NCI-H345 treated with DMSO at 0.1 percent for 48 hours (cell line): ENCODE results near the gene ESPL1.

Experiments used
- DNase-seq: peaks from one replicate; lab custom pipeline; 2025; ENCODE audit not compliant: unreplicated experiment; lab: John Stamatoyannopoulos, UW

The ESPL1 gene

DNA sequence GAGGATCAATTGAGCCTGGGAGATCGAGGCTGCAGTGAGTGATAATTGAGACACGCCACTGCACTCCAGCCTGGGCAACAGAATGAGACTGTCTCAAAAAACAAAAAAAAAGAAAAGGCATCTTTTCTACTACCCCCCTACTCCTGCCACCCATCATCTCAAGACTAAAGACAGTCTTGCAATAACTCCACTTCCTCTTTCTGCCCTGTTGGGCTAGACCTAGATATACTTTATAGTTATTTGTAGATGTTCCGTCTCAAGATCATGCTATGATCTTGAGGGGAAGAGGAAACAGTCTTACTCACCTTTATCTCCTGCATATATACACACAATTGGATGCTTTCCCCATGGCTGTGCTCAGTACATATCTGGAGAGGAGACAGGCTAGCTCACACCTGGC, 12.1 kb upstream of the ESPL1 start:
- no peak for DNase-seq

DNA sequence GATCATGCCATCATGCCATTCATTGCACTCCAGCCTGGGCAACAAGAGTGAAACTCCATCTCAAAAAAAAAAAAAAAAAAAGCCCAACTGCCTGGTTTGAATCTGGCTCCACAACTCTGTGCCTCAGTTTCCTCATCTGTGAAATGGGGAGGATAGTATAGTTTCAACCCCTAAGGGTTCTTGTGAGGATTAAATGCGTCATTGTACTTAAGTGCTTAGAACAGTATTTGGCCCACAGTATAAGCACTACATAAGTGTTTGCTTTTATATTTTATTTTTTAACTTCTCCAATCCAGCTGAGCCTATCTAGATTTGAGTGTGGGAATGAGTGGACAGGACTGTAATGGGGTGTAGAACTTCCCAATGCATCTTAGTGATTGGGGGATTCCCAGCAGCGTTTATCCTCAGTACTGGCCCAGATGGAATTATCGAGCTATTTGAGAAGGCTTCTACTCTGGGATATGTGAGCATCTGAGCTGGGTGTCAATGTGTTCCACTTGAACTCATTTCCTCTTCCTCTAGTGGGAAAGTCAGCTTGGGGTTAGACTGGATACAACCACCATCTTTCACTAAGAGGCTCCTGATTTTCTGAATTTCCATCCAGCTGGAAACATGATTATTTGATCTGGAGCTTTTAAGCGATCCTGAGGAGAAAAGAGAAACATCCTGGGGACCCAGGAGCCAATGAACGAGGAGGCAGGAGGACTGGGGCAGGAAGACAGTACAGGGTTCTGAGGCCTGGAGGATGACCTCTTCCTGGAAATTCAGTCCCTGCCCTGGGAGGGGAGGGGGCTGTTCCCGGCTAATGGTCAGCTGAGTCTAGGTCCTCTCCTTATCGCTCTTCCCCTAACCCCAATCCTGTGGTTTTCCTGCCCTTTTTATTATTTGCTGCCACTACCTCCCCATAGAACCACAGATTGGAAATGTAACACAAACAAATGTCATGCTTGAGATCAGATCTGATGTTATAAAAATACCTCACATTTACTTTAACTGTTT, 9.3 kb upstream of the ESPL1 start:
- no peak for DNase-seq

DNA sequence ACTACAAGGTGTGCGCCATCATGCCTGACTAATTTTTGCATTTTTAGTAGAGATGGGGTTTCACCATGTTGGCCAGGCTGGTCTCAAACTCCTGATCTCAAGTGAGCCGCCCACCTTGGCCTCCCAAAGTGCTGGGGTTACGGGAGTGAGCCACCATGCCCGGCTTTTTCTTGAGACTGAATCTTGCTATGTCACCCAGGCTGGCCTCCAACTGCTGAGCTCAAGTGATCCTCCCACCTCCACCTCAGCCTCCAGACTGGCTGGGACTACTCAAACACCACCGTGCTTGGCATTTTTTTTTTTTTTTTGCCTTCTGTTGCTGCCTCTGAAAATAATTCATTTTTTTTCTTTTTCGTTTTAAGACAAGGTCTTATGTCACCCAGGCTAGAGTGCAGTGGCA, 8.2 kb upstream of the ESPL1 start:
- DNase-seq = no peak

DNA sequence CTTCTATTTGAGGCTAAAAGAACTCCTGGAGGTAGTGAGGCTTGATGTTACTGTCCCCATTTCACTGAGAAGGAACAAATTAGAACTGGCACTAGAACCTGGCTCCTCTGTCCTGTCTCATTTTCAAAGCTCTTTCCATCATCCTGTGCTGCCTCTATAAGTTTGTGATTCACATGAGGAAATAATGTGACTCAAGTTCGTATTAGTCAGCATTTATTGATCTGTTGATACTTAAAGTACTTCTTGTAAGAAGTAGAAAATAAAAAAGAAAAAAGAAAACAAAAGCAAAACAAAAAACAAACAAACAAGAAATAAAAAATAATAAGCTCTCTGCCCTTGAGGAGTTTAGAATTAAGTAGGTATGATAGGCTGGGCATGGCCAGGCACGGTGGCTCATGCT, 2.3 kb upstream of the ESPL1 start:
- no peak for DNase-seq

DNA sequence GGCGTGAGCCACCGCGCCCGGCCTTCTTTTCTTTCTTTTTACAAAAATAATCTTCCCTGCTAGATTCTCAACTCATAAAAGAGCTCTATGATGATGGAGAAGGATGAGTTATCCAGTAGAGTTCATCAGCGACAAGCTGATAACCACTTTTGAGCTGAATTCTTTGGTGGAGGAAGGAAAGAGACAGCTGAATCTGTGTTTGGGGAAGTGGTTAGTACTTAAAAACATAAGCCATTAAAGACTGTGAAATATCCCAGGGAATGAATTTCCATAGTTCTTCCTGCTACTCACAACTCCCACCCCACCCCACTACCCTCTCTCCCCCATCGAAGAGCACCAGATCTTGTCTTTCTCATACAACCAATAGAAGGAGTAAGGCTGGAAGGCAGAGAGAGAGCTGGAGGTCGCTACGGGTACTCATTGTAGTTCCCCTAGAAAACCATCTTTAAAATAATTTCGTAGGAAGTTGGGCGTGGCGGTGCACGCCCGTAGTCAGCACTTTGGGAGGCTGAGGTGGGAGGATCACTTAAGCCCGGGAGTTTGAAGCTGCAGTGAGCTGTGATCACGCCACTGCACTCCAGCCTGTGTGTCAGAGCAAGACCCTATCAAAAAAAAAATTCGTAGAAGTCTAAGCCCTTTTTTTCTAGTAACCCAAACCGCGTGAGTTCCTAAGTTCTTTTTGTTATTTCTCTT, 647 bp upstream of the ESPL1 start:
- DNase-seq = no peak

DNA sequence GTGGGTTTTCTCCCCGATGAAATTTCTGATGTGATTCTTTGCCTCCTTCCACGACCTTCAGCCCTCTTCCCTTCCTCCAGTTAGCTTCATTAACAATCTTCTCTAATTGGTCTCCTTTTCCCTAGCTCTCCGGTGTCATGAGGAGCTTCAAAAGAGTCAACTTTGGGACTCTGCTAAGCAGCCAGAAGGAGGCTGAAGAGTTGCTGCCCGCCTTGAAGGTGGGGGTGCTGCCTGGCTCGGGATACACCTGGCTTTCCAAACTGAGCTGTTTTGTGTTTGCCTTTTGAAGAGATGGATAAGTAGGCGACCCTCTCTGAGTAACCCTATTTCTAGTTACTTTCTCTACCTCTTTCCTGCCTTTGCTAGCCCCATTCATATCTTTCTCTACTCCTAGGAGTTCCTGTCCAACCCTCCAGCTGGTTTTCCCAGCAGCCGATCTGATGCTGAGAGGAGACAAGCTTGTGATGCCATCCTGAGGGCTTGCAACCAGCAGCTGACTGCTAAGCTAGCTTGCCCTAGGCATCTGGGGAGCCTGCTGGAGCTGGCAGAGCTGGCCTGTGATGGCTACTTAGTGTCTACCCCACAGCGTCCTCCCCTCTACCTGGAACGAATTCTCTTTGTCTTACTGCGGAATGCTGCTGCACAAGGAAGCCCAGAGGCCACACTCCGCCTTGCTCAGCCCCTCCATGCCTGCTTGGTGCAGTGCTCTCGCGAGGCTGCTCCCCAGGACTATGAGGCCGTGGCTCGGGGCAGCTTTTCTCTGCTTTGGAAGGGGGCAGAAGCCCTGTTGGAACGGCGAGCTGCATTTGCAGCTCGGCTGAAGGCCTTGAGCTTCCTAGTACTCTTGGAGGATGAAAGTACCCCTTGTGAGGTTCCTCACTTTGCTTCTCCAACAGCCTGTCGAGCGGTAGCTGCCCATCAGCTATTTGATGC, 797 bp downstream of the ESPL1 start:
- DNase-seq = no peak

DNA sequence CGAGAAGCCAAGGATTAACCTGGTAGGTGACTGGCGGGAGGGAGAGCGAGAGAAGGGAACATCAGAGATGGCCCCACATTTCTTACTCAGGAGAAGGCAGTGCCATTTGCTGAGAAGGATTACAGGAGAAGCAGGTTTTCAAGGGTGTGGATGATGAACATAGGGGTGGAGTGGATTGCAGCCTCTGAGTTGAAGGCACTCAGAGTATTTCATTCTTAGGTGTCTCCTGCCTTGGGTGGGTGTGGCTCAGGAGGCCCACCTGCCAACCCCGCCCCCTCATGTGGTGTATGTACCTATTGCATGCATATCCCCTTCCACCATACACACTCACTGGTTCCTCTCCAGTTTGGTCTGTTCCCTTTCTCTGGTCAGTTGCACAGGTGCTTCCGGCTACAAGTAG, 6.3 kb downstream of the ESPL1 start:
- no peak for DNase-seq

DNA sequence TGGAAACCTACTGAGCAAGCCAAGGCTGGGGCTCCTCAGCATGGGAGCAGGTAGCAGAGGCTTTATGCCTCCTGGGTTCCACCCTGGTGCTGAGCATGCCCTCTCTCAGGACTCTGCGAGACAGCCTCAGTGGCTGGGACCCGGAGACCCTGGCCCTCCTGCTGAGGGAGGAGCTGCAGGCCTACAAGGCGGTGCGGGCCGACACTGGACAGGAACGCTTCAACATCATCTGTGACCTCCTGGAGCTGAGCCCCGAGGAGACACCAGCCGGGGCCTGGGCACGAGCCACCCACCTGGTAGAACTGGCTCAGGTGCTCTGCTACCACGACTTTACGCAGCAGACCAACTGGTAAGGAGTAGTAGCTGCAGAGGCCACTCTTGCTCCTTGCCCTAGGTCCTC, 8.4 kb downstream of the ESPL1 start:
- no peak for DNase-seq

DNA sequence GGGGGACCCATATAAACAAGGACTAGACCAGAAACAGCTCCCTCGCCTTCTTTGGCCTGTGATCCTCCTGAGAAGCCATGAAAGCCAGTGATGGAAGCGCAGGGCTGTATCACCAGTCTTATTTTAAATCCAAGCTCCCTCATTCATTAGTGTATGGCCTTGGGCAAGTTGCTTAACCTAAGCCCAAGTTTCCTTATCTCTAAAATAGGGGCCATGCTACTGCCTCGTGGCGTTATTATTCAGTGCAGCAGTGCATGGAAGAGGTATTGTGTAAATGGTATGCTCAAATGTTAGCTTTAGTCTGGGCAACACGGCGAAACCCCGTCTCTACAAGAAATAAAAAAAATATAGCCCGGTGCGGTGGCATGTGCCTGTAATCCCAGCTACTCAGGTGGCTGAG, 9.9 kb downstream of the ESPL1 start:
- no peak for DNase-seq

DNA sequence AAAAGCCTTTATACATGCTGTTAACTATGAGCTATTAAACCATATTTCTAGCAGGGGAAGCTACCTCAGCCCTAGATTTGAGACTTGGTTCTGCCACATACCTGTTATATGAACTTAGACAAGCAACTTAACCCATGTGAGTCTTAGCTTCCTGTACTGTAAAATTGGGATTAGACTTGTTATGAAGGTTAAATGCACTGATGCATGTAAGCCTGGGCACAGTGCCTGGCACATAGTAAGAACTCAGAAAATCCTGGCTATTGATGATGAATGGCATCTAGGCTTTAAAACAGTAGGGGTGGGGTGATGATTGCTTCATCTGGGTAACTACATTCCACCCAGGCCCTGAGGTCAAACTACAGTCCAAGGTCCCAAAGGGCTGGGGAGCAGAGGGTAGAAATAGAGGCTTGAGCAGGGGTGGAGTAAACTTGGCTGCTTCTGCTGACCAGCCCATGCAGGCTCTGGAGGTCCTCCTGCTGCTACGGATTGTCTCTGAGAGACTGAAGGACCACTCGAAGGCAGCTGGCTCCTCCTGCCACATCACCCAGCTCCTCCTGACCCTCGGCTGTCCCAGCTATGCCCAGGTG, 11.3 kb downstream of the ESPL1 start:
- DNase-seq = no peak

DNA sequence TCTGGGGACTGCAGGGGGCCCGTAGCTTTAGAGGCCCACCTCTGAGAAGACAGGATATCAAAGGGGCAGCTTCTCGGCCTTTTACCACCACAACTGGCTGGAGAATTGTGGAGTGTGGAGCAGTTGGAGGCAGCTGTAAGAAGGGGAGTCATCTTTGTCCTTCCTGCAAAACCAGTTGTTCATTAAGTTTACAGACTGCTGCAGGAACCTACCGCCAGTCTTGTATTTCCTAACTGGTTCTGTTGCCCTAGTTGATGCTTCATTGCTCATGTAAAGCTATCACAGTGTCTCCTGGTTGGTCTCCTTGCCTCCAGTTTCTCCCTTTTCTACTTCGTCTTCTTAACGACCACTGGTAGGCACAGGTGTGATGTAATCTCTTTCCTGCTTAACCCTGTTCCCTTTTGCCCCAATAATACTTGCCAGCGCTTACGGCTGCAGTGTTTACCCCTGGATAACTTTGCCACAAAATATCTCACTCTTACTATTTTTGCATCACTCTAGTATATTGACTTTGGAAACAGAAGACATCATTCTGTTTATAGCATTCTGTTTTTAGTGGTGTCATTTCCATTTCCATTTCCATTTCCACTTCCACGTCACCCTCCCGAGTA, 11.9 kb downstream of the ESPL1 start:
- DNase-seq = no peak

DNA sequence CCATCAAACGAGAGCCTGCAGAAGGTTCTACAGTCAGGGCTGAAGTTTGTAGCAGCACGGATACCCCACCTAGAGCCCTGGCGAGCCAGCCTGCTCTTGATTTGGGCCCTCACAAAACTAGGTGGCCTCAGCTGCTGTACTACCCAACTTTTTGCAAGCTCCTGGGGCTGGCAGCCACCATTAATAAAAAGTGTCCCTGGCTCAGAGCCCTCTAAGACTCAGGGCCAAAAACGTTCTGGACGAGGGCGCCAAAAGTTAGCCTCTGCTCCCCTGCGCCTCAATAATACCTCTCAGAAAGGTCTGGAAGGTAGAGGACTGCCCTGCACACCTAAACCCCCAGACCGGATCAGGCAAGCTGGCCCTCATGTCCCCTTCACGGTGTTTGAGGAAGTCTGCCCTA, 18.3 kb downstream of the ESPL1 start:
- DNase-seq = no peak

DNA sequence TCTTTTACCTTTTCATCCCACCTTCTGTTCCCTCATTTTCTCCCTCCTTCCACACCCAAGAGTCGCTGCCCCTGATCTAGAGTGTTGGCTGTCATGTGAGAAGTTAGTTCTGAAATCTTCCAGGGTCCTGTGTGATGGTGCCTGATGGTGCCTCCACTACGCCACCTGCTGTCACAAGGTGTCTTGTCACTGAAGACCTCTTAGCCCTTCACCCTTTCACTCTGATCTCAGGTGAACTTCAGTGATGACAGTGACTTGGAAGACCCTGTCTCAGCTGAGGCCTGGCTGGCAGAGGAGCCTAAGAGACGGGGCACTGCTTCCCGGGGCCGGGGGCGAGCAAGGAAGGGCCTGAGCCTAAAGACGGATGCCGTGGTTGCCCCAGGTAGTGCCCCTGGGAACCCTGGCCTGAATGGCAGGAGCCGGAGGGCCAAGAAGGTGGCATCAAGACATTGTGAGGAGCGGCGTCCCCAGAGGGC, 19.7 kb downstream of the ESPL1 start:
- DNase-seq = no peak

DNA sequence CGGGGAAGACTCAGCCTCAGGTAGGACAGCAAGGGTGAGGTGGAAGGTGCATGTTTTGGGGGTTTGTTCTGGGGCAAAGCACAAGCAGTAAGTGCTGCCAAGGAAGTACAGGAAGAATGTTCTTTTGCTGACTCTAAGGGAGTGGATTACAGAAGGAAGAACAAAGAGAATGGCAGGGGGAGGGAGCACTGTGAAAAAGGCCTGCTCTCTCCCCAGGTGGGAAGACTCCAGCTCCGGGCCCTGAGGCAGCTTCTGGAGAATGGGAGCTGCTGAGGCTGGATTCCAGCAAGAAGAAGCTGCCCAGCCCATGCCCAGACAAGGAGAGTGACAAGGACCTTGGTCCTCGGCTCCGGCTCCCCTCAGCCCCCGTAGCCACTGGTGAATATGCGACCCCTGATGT, 20.2 kb downstream of the ESPL1 start:
- no peak for DNase-seq

DNA sequence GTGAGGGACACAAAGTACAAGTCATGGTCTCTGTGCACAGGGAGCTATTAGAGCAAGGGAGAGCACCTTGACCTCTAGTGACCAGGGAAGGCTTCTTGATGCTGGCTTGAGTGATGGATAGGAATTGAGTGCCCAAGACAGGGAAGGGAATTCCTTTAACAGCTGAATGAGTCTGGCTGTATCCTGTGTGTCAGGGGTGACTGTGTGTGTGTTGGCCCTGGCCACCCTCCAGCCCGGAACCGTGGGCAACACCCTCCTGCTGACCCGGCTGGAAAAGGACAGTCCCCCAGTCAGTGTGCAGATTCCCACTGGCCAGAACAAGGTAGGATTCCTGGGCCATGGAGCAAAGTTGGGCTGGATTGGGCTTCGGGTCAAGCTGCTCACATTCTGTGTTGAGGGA, 21.8 kb downstream of the ESPL1 start:
- no peak for DNase-seq

DNA sequence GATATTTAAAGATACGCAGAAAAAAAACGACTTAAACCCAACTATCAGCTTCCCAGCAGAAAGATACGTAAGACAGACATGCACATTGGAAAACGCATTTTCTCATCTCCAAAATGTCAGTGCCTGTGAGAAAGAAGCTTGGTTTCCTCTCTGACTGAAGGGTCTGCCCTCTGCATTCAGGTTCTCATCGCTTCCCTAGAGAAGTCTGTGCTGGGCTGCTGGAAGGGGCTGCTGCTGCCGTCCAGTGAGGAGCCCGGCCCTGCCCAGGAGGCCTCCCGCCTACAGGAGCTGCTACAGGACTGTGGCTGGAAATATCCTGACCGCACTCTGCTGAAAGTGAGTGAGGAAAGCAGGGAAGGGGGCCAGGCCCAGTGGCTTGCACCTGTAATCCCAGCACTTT, 22.6 kb downstream of the ESPL1 start:
- no peak for DNase-seq

DNA sequence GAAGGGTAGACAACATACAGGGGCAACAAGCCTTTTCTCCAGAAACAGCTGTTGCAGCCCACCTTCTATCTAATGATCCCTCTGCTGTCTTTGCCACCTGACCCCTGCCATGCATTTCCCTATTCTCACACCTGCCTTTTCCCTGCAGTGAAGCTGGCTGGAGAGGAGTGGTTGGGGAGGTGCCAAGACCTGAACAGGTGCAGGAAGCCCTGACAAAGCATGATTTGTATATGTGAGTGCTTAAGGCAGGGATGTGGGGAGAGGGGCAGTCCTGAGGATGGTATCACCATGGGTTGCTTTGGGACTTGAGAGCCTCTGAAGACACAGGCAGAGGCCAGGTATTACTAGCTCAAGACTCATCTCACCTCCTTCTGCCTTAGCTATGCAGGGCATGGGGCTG, 24.3 kb downstream of the ESPL1 start:
- DNase-seq = peak; percentile 52

DNA sequence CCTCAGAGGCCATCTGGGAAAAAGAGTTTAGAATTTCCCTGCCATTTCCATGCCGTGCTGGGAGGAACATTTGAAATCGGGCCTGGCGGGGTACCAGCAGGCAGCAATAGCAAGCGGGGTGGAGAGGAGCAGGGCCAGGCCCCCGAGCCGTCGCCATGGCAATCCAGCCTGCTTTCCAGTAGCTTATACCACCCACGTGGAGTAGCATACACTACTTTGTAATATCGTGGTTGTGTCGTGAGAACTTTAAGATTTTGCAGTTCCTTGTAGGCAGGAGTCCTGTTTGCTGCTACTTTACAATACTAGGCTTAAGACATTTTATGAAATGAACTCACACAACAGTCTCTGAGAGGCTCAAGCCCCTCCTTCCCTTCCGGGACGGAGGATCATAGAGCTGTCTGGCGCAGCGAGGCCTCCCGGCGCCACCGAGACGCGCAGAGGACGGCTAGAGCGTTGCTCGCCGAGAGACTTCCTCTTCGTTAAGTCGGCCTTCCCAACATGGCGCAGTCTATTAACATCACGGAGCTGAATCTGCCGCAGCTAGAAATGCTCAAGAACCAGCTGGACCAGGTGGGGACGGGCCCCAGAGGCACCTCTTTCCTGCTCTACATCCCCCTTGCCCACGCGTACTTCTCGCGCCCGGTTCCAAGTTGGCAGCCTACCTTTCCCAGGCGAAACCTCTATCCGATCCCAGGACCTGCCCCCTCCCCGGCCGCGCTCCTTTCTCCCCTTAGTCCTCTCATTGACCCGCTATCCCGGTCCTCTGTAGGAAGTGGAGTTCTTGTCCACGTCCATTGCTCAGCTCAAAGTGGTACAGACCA, 27.2 kb downstream of the ESPL1 start, which contains the start of gene PFDN5:
TSS of gene PFDN5 (plus strand) at position 473 of the 821 bp plus-strand sequence. CDS start at position 499, 26 bp downstream.
- DNase-seq = peak; percentile 90

DNA sequence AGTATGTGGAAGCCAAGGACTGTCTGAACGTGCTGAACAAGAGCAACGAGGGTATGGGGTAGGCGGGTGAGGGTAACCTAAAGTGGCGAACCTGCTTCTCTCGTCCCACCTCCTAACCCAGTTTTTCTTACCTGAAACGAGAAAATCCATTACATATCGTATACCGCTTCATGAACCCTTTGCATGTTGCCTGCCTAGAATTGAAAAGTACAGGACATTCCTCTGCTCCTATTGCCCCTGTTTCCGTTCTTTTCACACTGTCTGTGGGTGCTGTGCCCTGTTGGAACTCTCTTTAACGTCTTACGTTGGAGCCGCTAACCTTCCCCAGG, 27.8 kb downstream of the ESPL1 start:
- DNase-seq = no peak
